Right renal cortex interstitium (tissue), 3 donors: ENCODE measurements around the gene MROH2A. TPM values are rescaled to one million over a fixed set of nuclear protein-coding genes. Genes with fewer than 3 reads are reported as not detected.
A peak's percentile ranks its signal among the peaks of the same experiment; 100 is the strongest.

Experiments
- DNase-seq, 3 donors: peaks; one replicate each; pipeline ENCODE4 v3.0.0-alpha.2; 2013; ENCODE audit warnings: low read depth in 3 of 3, low spot score in 2 of 3
- polyA plus RNA-seq, 3 donors: library from polyadenylated mRNA; unstranded; fragments of 120-200 nt; gene quantifications; one replicate each; pipeline ENCODE4 v1.2.1, GENCODE V29; 2013; ENCODE audit not compliant: insufficient read length in 3 of 3

Gene MROH2A
- polyA plus RNA-seq, 3 donors: 0.16 to 0.24 (median 0.22) TPM

GRCh38 chr2:233799716-233800115, 21.6 kb downstream of the MROH2A start:
- no peak for DNase-seq

DNA sequence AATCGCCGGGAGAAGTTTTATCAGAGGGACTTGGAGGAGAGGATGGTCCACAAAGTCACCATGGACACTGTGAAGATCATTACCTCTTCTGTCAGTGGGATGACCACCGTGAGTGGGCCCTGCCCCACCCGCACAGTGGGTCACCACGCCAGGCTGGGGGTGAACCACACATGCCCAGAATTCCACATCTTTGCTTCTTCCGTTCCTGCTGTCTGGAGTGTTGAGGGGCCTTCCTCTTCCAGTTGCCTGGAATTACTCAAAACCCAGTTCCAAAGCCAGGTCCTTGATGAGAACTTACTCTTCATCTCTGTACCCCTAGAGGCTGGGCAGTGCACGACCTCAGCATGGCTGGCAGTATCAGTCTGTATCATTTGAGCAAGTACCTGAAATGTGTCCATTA, 22.1 kb downstream of the MROH2A start:
- no peak for DNase-seq

DNA sequence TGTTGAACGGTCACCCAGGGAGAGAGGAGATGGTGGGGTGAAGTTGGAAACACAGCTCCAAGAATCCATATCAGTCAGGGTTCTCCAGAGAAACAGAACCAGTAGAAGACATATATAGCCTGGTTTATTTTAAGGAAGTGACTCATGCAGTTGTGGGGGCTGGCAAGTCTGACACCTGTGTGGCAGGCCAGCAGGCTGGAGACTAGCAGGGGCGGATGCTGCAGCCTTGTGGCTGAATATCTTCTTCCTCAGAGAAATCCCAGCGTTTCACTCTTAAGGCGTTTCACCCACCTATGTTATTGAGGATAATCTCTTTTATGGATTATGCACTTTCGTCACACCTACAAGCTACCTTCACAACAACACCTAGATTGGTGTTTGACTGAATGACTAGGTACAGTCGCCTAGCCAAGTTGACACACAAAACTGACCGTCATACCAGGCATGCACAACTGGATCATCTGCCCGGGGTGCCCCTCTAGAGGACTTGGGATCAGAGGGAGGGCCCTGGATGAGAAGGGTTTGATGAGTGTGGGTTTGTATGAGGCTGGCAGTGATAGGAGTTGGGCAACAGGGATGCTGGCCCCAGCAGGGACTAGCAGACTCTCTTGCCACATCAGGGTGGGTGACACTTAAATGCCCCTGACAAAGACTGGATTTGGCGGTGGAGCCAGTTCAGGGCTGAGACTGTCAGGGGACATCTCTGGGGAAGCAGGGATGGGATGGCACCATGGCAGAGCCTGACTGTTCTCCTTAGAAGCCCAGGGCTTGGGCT, 23.4 kb downstream of the MROH2A start:
- DNase-seq: no peak

GRCh38 chr2:233802132-233802815, 24.1 kb downstream of the MROH2A start:
- DNase-seq: no peak

- DNase-seq: no peak
Measured at GRCh38 chr2:233803292-233803911, 25.3 kb downstream of the MROH2A start.

DNA sequence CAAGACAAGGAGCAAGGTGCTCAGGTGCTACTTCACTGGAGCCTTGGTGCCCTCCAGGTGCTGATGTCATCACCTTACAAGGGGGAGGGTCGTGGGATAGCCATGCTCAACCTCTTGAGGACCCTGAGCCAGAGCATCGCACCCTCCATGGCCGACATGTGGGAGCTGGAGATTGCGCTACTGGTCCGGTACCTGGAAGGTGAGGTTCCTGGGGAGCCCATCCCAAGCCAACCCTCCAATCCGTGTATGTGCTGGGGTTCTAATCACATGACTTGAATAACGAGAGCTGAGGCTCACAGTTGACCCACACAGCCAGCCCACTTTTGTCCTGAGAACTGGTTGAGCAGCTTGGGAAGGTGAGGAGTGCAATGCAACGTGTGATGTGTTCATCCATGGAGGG, 25.9 kb downstream of the MROH2A start:
- DNase-seq: no peak

- no peak for DNase-seq
Measured at GRCh38 chr2:233807215-233807865, 29.2 kb downstream of the MROH2A start.

DNA sequence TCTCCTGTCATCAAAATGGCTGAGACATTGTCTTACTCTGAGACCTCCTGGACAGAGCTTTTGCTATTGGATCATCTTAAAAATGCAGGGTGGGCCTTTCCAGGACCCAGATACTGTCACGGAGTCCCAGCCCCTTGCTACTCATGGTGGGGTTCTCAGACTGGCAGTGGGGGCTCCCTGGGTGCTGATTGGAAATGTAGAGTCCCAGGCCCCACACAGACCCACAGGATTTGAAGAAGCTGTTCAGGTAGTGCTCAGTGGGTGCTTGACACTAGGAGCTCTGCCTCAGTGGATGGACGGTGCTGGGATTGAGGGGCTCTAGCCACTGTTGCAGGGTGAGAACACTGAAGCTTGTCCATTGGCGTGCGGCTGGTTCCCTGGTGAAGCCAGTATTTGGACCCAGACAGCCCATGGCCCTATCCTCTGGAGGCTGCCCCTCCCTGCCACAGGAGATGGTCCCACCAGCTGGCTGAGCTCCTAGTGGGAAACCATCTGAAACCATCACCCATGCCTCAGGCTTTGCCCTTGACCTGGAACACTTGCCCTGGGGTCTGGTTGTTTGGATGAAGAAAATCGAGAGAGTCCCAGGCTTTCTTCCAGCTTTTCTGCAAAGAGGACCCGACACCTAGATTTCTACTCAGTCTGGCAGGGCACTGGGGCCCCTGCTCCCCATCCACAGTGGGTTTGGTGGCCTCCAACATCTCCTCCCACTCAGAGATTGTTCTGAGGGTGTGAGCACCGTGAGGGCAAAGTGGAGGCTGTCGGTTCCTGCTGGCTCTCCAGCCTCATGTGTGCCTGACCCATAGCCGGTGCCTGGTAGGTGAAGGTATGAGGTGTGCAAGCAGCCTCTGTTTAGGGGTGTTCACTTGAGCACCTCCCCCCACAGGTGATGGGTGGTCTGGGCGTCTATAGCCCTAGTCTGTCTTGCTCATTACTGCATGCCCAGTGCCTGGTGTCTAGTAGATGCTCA, 30.1 kb downstream of the MROH2A start:
- no peak for DNase-seq

GRCh38 chr2:233810385-233810784, 32.3 kb downstream of the MROH2A start:
- DNase-seq: no peak

DNA sequence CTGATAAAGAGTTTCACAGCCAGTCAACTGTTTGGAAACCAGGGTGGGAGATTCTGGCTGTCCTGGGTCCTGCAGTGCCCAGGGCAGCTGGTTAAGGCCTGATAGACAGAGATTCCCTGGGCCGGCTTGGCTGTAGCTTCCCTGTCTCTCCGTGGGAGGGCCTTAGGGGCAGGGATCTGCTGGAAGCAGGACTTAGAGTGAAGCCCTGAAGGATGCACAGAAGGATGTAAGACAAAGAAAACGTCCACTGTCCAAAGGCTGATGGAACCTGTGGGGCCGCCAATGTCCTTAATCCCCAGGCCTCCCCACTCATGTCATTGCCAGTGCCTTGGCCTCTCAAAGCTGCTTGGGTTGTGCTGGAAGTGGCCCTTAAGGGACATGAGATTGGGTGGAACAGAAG, 33.0 kb downstream of the MROH2A start:
- no peak for DNase-seq

DNA sequence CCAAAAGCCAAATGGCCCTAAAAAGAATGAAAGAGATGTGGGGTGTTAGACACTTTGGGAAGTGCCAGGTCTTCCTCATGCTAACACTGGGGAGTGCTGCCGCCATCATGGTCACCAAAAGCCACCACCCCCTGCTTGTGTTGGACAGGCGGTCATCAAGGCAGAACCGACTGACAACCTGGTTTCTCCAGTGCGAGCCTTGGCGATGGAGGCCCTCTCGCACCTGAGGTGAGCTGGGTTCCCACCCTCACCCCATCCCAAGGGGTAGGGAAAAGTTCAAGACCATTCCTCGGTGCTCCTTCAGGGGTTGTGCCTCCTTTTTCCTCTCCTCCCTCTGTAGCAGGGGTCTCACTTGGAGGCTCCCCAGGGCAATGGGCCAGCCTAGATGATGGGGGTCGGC, 33.6 kb downstream of the MROH2A start:
- DNase-seq: no peak

- peak; percentile 17 to 38 (median 20) for DNase-seq
Measured at GRCh38 chr2:233813236-233814055, 35.3 kb downstream of the MROH2A start.

DNA sequence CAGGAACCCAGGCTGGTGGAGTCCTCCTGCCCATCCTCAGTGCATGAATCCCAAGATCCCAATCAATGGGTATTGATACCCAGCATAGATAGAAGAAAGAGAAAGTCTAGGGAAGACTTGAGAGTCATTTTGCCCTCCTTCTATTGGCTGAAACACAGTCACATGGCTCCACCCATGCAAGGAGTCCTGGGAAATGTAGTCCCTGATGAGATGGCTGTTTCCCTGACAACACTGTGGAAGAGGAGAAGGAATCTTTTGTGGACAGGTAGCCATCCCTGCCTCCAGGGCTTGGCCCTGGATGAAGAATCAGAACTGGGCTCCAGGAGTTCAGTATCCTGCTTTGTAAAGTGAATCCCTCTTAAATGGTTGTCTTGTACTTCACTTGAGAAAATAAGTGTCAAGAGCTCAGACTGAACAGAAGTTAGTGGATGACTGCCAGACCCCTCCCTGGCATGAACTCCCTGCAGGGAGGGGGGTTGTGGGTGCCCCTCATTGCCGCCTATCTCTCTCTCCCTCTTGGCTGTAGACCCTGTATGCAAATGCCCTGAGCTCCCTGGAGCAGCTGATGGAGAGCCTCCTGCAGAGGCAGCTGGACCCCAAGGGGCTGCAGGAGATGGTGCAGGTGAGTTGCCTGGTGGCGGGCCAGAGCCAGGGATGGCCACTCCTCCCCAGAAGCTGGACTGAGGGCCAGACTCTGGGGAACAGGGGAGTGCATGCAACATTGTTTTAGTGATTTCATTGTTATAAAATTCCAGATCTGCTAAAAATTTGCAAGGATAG, 36.1 kb downstream of the MROH2A start:
- peak in 1 of 3 donors; percentile 7 for DNase-seq

- no peak for DNase-seq
Measured at GRCh38 chr2:233815861-233816260, 37.7 kb downstream of the MROH2A start.

- no peak for DNase-seq
Measured at GRCh38 chr2:233816334-233816733, 38.2 kb downstream of the MROH2A start.

DNA sequence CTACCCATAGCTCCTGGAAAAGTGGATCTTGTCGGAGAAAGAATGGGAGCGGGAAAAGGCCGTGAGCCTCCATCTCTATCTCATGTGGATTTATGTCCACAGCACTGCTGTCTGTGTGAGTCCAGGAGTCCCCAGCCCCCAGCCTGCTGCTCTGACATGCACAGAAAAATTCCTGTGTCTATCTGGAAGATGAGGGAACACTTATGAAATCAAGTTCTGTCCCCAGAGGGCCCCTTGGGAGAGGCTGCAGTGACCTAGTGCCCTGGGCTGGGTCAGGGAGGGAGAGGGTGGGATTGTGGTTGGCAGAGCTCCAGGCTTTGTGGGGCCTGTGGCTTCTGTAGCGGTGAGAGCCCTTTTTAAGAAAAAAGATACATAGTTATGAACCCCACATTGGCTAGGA, 38.6 kb downstream of the MROH2A start:
- DNase-seq: no peak

DNA sequence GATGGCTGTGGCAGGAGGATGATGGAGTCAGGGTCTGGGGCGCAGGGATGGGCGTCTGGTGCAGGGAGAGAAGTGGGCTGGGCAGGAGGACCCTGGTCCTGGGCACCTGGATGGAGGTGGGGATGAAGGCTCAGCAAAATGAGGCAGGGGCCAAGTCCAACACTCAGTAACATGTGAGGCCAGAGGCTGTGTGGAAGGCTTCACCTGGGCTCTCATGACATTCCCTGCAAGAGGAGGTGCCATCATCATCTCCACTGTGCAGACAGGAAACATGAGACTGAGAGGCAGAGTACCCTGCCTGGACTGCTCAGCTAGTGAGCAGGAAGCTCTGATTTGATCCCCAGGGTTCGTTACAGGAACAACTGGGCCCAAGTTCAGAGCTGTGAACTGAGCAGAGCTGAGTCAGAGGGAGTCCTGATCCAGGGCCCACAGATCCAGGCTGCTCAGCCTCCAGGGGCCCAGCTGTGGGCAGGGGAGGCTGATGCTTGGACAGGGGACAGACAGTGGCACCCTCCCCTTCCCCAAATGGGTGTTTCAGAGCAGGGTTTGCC, 39.3 kb downstream of the MROH2A start:
- no peak for DNase-seq

- no peak for DNase-seq
Measured at GRCh38 chr2:233817995-233818638, 40.0 kb downstream of the MROH2A start.
